ENCODE measurements around the gene ILDR2.

DNA sequence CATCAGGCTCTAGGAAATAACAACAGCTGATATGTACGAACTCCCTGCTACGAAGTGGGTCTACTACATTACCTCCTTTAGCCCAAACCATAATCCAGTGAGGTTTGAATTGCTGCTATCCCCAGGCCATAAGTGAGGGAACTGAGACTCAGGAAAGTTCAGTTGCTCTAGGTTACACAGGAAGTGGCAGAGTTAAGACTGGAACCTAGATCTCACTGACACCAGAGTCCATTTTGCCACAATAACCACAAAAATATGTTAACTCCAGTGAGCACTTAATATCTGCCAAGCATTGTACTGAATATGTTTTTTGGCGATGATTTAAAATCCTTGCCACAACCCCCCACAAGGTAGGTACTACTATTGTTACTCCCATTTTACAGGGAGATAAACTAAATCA, 90.4 kb downstream of the ILDR2 start:
- TF ChIP-seq EZH2 (IDR thresholded peaks at IDR 0.05; ENCODE audit: insufficient read depth, poor library complexity, severe bottlenecking), result no peak
- no peak for TF ChIP-seq EZH2phosphoT487 (IDR thresholded peaks at IDR 0.05; ENCODE audit: insufficient read depth, low read depth)

Measured in GM23248 (cell line).